ENCODE measurements around the gene PIK3C2G. TPM values are rescaled to one million over a fixed set of nuclear protein-coding genes. Genes with fewer than 3 reads are reported as not detected.

Gene PIK3C2G
- total RNA-seq, 4 donors from 2014 or later, result 0.30 TPM; not detected in 3

DNA sequence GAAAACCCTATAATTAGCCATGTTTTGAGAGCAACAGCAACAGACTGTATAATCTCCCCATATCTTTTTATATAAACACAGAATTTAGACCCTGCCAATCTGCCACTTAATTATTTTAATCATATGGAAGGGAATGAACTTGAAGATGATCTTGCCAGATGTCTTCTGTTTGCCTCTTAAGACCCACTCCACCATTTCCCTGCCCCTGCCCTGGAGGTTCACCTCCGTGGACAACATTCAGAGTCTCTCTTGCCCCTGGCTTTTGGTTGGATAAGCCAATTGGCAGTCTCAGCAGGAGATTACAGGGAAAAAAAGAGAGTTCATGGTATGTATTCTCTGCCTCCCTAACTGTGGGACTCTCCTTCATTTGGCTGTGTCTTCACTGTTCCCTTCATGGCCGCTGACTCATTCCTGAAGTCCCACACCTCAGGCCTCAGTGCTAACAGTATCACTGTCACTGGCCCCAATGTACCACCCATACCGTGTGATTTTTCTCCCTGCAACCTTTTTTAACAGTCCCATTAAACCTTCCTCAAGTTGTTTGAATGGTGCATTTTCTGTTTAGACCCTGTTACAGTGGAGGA is 184.8 kb downstream of the PIK3C2G start:
- Histone ChIP-seq H3K4me3 (no peak overlapping the region), H3K4me1 (no peaks in the 10 kb centered on the region), H3K27ac (no peak overlapping the region), H3K27me3 (no peaks in the 10 kb centered on the region), H3K36me3 (no peaks in the 10 kb centered on the region), H3K9me3 (no peaks in the 10 kb centered on the region)
- DNase-seq (ENCODE audit: low spot score in 2 of 2), result no peak
- 70 to 75% methylated on average over 3 of the region's 3 CpGs for WGBS, 2 donors
- TF ChIP-seq EP300 (IDR thresholded peaks at IDR 0.05), result no peak
- no peak for TF ChIP-seq CTCF (IDR thresholded peaks at IDR 0.05)
- no peak for TF ChIP-seq POLR2A (IDR thresholded peaks at IDR 0.05)

DNA sequence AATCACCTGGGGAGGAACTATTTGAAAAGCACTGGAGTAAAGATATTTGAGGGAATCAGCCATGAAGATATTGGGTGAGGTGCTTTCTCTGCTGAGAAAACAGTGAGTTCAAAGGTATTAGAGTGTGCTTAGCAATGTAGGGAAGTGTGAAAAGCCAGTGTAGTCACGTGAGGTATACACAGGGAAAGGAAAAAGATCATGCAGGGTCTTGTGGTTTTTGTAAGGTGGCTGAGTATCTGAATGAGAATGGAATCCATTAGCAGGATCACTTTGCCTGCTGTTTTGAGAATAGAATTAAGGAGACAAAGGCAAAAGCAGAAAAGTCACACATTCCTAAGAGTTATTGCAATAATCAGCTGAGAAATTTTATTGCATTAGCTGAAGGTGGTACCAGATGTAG is 193.0 kb downstream of the PIK3C2G start:
- Histone ChIP-seq H3K4me1 (no peaks in the 10 kb centered on the region), H3K4me3 (no peak overlapping the region), H3K27me3 (no peaks in the 10 kb centered on the region), H3K27ac (no peak overlapping the region), H3K9me3 (no peaks in the 10 kb centered on the region), H3K36me3 (no peaks in the 10 kb centered on the region)
- no peak for TF ChIP-seq CTCF (IDR thresholded peaks at IDR 0.05)
- no peak for TF ChIP-seq POLR2A (IDR thresholded peaks at IDR 0.05)
- TF ChIP-seq EP300 (IDR thresholded peaks at IDR 0.05), result no peak
- DNase-seq (ENCODE audit: low spot score in 2 of 2), result no peak
- WGBS, 2 donors, result 36 to 45% methylated on average over 1 of the region's 1 CpG

- no peak for DNase-seq (ENCODE audit: low spot score in 2 of 2)
- H3K4me3 ChIP-seq, result no peak overlapping the region
- WGBS, 2 donors, result 95 to 98% methylated on average over 2 of the region's 2 CpGs
- no peaks in the 10 kb centered on the region for H3K36me3 ChIP-seq
- no peaks in the 10 kb centered on the region for H3K27me3 ChIP-seq
- H3K4me1 ChIP-seq, result no peaks in the 10 kb centered on the region
- H3K27ac ChIP-seq, result no peak overlapping the region
- no peaks in the 10 kb centered on the region for H3K9me3 ChIP-seq
- TF ChIP-seq EP300 (IDR thresholded peaks at IDR 0.05) (no peak), CTCF (IDR thresholded peaks at IDR 0.05) (no peak), POLR2A (IDR thresholded peaks at IDR 0.05) (no peak)
These were observed 195.0 kb downstream of the PIK3C2G start for GRCh38 chr12:18456344-18456743.

DNA sequence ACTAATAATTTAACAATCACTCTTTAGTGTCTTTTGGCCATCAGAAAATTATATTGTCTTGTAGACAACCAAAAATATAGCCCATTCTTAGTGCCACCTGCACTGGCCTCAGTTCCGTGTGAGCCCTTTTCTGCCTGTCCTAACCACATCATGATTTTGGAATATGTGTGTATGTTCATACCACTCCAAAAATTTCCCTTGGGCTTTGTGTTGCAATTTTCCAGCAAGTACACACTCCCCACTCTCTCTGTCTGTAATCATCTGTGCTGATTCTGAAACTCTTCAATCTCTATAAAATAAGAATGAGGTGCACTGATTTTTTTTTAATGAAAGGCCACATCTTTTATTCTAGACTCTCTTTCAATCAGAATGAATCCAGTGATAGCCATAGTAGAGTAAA is 196.0 kb downstream of the PIK3C2G start:
- Histone ChIP-seq H3K36me3 (no peaks in the 10 kb centered on the region), H3K27me3 (no peaks in the 10 kb centered on the region), H3K9me3 (no peaks in the 10 kb centered on the region), H3K4me1 (peaks cover 0 to 4% (median 1%) of the 10 kb centered on the region in 4 donors), H3K27ac (no peak overlapping the region), H3K4me3 (no peak overlapping the region)
- no peak for TF ChIP-seq CTCF (IDR thresholded peaks at IDR 0.05)
- no peak for DNase-seq (ENCODE audit: low spot score in 2 of 2)
- WGBS, 2 donors, result 67 to 89% methylated on average over 1 of the region's 1 CpG

DNA sequence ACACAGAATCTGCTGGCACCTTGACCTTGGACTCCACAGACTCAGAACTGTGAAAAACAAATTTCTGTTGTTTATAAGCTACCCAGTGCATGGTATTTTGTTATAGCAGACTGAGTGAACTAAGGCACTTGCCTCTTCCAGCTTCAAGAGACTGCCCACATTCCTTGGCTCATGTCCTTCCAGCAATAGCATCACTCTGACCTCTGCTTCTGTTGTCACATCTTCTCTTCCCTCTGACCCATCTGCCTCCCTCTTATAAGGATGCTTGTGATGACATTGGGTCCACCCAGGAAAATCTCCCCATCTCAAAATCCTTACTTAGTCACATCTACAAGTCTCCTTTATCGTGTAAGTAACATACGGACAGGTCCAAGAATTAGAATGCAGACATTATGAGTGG is 200.4 kb downstream of the PIK3C2G start:
- 69 to 73% methylated on average over 2 of the region's 2 CpGs for WGBS, 2 donors
- Histone ChIP-seq H3K27me3 (no peaks in the 10 kb centered on the region), H3K4me1 (peaks cover 0 to 8% (median 3%) of the 10 kb centered on the region in 4 donors), H3K4me3 (no peak overlapping the region), H3K36me3 (no peaks in the 10 kb centered on the region), H3K9me3 (no peaks in the 10 kb centered on the region), H3K27ac (no peak overlapping the region)
- TF ChIP-seq CTCF (IDR thresholded peaks at IDR 0.05) (no peak), EP300 (IDR thresholded peaks at IDR 0.05) (no peak), POLR2A (IDR thresholded peaks at IDR 0.05) (no peak)
- DNase-seq (ENCODE audit: low spot score in 2 of 2), result no peak

Data from tibial nerve (tissue), 4 donors.